GM18951 (cell line): ENCODE results near the gene OOSP3.
"Not testable (repeated sequence)": the region's sequence is repeated elsewhere in the genome, so short reads cannot be mapped to it uniquely, and the experiment has no call there.

Experiments used
- POLR2A ChIP-seq: IDR thresholded peaks from 4 replicates; pipeline ENCODE4 v1.6.1; 2011; ENCODE audit warnings: mild to moderate bottlenecking; ENCODE audit not compliant: insufficient read length, insufficient read depth; ENCODE audit errors: extremely low read depth
- in situ Hi-C: fragments of 300-500 bp; cut with MboI; formaldehyde crosslinking; loops from one replicate; pipeline ENCODE4 v1.12.0; 2022; ENCODE audit warnings: low sequenced_read_pairs, mixed read lengths, inconsistent platforms; ENCODE audit not compliant: unreplicated experiment

Gene OOSP3

GRCh38 chr11:59891781-59892181 lies 13.2 kb downstream of the OOSP3 start:
- in situ Hi-C loops: no loop called here
- no peak for TF ChIP-seq POLR2A

- no peak for TF ChIP-seq POLR2A
- in situ Hi-C loops: no loop called here
Measured at GRCh38 chr11:59894616-59895015, 16.0 kb downstream of the OOSP3 start.

GRCh38 chr11:59898046-59898445 lies 19.5 kb downstream of the OOSP3 start:
- no peak for TF ChIP-seq POLR2A
- in situ Hi-C loops: no loop called here

- in situ Hi-C loops: no loop called here
- no peak for TF ChIP-seq POLR2A
Measured at GRCh38 chr11:59898650-59899049, 20.1 kb downstream of the OOSP3 start.

GRCh38 chr11:59899532-59899931 lies 20.9 kb downstream of the OOSP3 start:
- in situ Hi-C loops: no loop called here
- no peak for TF ChIP-seq POLR2A

- in situ Hi-C loops: no loop called here
- no peak for TF ChIP-seq POLR2A
Measured at GRCh38 chr11:59900366-59901126, 22.0 kb downstream of the OOSP3 start.

GRCh38 chr11:59901306-59901705 lies 22.7 kb downstream of the OOSP3 start:
- TF ChIP-seq POLR2A: no peak
- in situ Hi-C loops: no loop called here

GRCh38 chr11:59903569-59903968 lies 25.0 kb downstream of the OOSP3 start:
- in situ Hi-C loops: not testable (repeated sequence)

- TF ChIP-seq POLR2A: no peak
- in situ Hi-C loops: no loop called here
Measured at GRCh38 chr11:59918480-59918879, 39.9 kb downstream of the OOSP3 start.

GRCh38 chr11:59918987-59919589 lies 40.5 kb downstream of the OOSP3 start:
- in situ Hi-C loops: no loop called here
- TF ChIP-seq POLR2A: no peak

GRCh38 chr11:59923813-59924212 lies 45.2 kb downstream of the OOSP3 start:
- no peak for TF ChIP-seq POLR2A
- in situ Hi-C loops: no loop called here

- no peak for TF ChIP-seq POLR2A
- in situ Hi-C loops: no loop called here
Measured at GRCh38 chr11:59931688-59932087, 53.1 kb downstream of the OOSP3 start.

GRCh38 chr11:59938132-59938531 lies 59.5 kb downstream of the OOSP3 start, which contains the start of gene OOSP1:
Gene OOSP1 (plus strand): TSS chr11:59938432. CDS start chr11:59938455, 23 bp downstream.
- no peak for TF ChIP-seq POLR2A

GRCh38 chr11:59938718-59939117 lies 60.1 kb downstream of the OOSP3 start:
- in situ Hi-C loops: no loop called here
- TF ChIP-seq POLR2A: no peak

More at GRCh38 chr11:59938132-59938531, 59.5 kb downstream of the OOSP3 start, which contains the start of gene OOSP1:
- in situ Hi-C loops: no loop called here
